ENCODE results near the gene ZDHHC21. TPM values are rescaled to one million over a fixed set of nuclear protein-coding genes. Genes with fewer than 3 reads are reported as not detected.

ZDHHC21 gene
- total RNA-seq, 4 donors from 2014 or later = 4.6 to 10.2 (median 7.7) TPM

- intact Hi-C loops (cut with DNase I; ENCODE audit: low total_unique reads) = no loop called here
- WGBS, 2 donors = 44 to 58% methylated on average over 7 of the region's 7 CpGs
- no peak for DNase-seq (ENCODE audit: low spot score in 2 of 2)
- TF ChIP-seq, protein P1, sequence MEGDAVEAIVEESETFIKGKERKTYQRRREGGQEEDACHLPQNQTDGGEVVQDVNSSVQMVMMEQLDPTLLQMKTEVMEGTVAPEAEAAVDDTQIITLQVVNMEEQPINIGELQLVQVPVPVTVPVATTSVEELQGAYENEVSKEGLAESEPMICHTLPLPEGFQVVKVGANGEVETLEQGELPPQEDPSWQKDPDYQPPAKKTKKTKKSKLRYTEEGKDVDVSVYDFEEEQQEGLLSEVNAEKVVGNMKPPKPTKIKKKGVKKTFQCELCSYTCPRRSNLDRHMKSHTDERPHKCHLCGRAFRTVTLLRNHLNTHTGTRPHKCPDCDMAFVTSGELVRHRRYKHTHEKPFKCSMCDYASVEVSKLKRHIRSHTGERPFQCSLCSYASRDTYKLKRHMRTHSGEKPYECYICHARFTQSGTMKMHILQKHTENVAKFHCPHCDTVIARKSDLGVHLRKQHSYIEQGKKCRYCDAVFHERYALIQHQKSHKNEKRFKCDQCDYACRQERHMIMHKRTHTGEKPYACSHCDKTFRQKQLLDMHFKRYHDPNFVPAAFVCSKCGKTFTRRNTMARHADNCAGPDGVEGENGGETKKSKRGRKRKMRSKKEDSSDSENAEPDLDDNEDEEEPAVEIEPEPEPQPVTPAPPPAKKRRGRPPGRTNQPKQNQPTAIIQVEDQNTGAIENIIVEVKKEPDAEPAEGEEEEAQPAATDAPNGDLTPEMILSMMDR (IDR thresholded peaks at IDR 0.05) = no peak
- TF ChIP-seq POLR2A (IDR thresholded peaks at IDR 0.05) = no peak
- no peak within 1 kb of the TSS for H3K4me3 ChIP-seq (ENCODE audit: low read depth, poor library complexity, severe bottlenecking)
Observed at GRCh38 chr9:14722391-14723035, 29.3 kb upstream of the ZDHHC21 start, which contains the start of gene CER1. TSS of gene CER1 (minus strand) at chr9:14722733. CDS start at chr9:14722672, 61 bp downstream.

GRCh38 chr9:14719231-14719923 is 26.1 kb upstream of the ZDHHC21 start:
- 69 to 71% methylated on average over 8 of the region's 8 CpGs for WGBS, 2 donors
- H3K4me3 ChIP-seq (ENCODE audit: low read depth, poor library complexity, severe bottlenecking) = no peak overlapping the region

GRCh38 chr9:14715102-14715501 is 21.9 kb upstream of the ZDHHC21 start:
- intact Hi-C loops (cut with DNase I; ENCODE audit: low total_unique reads) = loop anchor here (5.0 kb wide), 1 partner anchor 873 kb away; no protein-coding TSS in a partner anchor
- TF ChIP-seq, protein P1 (IDR thresholded peaks at IDR 0.05) = no peak
- no peak for TF ChIP-seq POLR2A (IDR thresholded peaks at IDR 0.05)
- WGBS, 2 donors = 57 to 60% methylated on average over 4 of the region's 4 CpGs
- H3K4me3 ChIP-seq (ENCODE audit: low read depth, poor library complexity, severe bottlenecking) = no peak overlapping the region
- no peak for DNase-seq (ENCODE audit: low spot score in 2 of 2)

More at GRCh38 chr9:14719231-14719923, 26.1 kb upstream of the ZDHHC21 start:
- intact Hi-C loops (cut with DNase I; ENCODE audit: low total_unique reads) = loop anchor here (5.0 kb wide), 1 partner anchor 877 kb away; no protein-coding TSS in a partner anchor
- no peak for DNase-seq (ENCODE audit: low spot score in 2 of 2)
- no peak for TF ChIP-seq POLR2A (IDR thresholded peaks at IDR 0.05)
- TF ChIP-seq, protein P1 (IDR thresholded peaks at IDR 0.05) = no peak

DNA sequence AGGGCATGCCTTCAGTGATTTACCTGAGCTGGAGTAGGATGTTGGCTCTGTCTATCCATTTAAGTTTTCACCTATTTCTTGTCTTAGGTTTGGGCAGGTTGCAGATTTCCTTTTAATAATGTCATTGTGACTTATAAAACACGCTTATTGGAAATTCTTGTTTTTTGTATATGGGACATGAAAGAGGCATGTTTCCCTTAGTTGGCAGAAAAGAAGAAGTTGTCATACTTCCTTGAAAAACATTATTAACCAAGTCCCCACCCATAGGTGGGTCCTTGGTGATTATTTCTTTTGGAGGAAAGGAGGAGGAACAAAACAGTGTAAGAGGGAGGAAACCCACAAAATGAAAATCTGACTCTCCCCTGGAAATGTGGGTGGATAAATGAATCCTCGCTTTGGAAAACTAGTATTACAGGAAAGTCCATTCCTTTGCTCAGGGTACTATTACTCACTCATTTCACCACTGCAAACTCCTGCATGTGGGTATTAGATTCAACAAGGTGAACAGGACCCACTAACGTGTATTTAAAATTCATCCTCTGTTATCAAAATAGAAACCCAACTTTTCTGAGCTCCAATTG is 20.0 kb upstream of the ZDHHC21 start:
- H3K4me3 ChIP-seq (ENCODE audit: low read depth, poor library complexity, severe bottlenecking) = no peak overlapping the region
- no peak for TF ChIP-seq POLR2A (IDR thresholded peaks at IDR 0.05)
- TF ChIP-seq, protein P1 (IDR thresholded peaks at IDR 0.05) = no peak
- no peak for DNase-seq (ENCODE audit: low spot score in 2 of 2)
- intact Hi-C loops (cut with DNase I; ENCODE audit: low total_unique reads) = no loop called here
- WGBS, 2 donors = 49 to 53% methylated on average over 3 of the region's 3 CpGs

GRCh38 chr9:14710804-14711203 is 17.6 kb upstream of the ZDHHC21 start:
- intact Hi-C loops (cut with DNase I; ENCODE audit: low total_unique reads) = no loop called here
- H3K4me3 ChIP-seq (ENCODE audit: low read depth, poor library complexity, severe bottlenecking) = no peak overlapping the region
- TF ChIP-seq POLR2A (IDR thresholded peaks at IDR 0.05) = no peak
- TF ChIP-seq, protein P1 (IDR thresholded peaks at IDR 0.05) = no peak
- no peak for DNase-seq (ENCODE audit: low spot score in 2 of 2)
